Fibroblast of the aortic adventitia (primary cell): ENCODE results near the gene MLH1. TPM values are rescaled to one million over a fixed set of nuclear protein-coding genes. Genes with fewer than 3 reads are reported as not detected.
"Not testable (repeated sequence)": the region's sequence is repeated elsewhere in the genome, so short reads cannot be mapped to it uniquely, and the experiment has no call there.

ENCODE experiments used
- DNase-seq: peaks from one replicate; pipeline ENCODE4 v3.0.0-alpha.2; 2010; ENCODE audit warnings: low read depth
- H3K4me3 ChIP-seq: 2 replicates; pipeline ENCODE4 v1.5.1; 2011; ENCODE audit warnings: low read depth, mild to moderate bottlenecking, control low read depth, low read length, moderate library complexity
- total RNA-seq: library from RNA; depleted of rRNA; stranded (reverse); fragments of >200 nt; gene quantifications from 2 replicates; pipeline ENCODE4 v1.2.3, GENCODE V29; 2012; ENCODE audit warnings: low replicate concordance
- TF ChIP-seq, protein P1 (sequence below): IDR thresholded peaks from 2 replicates; pipeline ENCODE4 v1.5.1; 2011; ENCODE audit warnings: mild to moderate bottlenecking, low read length, control low read depth, inconsistent platforms; ENCODE audit not compliant: insufficient read depth

The MLH1 gene
- total RNA-seq, 1 donor = 56.5 TPM

DNA sequence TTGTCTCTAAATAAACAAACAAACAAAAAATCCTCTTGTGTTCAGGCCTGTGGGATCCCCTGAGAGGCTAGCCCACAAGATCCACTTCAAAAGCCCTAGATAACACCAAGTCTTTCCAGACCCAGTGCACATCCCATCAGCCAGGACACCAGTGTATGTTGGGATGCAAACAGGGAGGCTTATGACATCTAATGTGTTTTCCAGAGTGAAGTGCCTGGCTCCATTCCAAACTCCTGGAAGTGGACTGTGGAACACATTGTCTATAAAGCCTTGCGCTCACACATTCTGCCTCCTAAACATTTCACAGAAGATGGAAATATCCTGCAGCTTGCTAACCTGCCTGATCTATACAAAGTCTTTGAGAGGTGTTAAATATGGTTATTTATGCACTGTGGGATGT, 57.0 kb downstream of the MLH1 start:
- TF ChIP-seq, protein P1, sequence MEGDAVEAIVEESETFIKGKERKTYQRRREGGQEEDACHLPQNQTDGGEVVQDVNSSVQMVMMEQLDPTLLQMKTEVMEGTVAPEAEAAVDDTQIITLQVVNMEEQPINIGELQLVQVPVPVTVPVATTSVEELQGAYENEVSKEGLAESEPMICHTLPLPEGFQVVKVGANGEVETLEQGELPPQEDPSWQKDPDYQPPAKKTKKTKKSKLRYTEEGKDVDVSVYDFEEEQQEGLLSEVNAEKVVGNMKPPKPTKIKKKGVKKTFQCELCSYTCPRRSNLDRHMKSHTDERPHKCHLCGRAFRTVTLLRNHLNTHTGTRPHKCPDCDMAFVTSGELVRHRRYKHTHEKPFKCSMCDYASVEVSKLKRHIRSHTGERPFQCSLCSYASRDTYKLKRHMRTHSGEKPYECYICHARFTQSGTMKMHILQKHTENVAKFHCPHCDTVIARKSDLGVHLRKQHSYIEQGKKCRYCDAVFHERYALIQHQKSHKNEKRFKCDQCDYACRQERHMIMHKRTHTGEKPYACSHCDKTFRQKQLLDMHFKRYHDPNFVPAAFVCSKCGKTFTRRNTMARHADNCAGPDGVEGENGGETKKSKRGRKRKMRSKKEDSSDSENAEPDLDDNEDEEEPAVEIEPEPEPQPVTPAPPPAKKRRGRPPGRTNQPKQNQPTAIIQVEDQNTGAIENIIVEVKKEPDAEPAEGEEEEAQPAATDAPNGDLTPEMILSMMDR = no peak
- no peak for DNase-seq
- H3K4me3 ChIP-seq = no peak overlapping the region

- TF ChIP-seq, protein P1 = no peak
Measured at GRCh38 chr3:37052860-37053259, 59.5 kb downstream of the MLH1 start.

DNA sequence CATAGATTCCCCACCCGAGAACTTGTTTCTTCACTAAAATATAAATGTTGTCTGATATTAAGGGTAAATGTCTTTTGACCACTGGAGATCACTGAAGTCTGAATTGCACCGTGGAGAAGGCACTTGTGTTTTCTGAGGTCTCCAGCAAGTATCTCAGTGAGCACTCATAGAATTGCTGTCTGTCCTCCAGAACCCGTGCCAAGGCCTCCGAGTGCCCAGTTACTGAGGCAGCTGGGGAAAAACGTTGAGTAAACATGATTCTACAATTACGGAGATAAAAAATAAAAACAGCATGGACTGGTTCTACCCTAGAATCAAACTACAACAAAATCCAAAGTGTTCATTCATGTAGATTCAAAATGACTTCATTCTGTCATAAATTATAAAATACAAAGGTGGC, 60.0 kb downstream of the MLH1 start:
- H3K4me3 ChIP-seq = no peak overlapping the region

More at GRCh38 chr3:37052860-37053259, 59.5 kb downstream of the MLH1 start:
- no peak overlapping the region for H3K4me3 ChIP-seq
- no peak for DNase-seq

DNA sequence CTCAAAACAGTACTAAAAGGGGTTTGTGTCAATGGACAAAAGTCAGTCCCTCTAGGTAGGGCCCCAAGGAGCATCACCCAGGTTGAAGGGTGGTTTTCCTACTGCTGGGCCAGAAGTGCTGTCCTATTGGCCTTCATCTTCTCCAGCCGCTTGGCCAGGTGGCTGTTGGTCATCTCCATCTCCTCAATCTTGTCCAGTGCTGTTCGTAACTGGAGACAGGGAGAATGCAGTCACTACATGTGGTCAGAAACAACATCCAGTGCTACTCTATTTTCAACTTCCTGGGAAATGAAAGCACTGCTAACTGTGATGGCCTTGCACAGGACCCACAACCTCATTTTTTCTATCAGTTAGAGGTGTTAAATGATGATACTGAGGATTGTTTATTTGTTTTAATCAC, 60.4 kb downstream of the MLH1 start:
- DNase-seq = no peak
- TF ChIP-seq, protein P1 = no peak
- no peak overlapping the region for H3K4me3 ChIP-seq

More for the DNA sequence above, 60.0 kb downstream of the MLH1 start:
- TF ChIP-seq, protein P1 = no peak
- no peak for DNase-seq

DNA sequence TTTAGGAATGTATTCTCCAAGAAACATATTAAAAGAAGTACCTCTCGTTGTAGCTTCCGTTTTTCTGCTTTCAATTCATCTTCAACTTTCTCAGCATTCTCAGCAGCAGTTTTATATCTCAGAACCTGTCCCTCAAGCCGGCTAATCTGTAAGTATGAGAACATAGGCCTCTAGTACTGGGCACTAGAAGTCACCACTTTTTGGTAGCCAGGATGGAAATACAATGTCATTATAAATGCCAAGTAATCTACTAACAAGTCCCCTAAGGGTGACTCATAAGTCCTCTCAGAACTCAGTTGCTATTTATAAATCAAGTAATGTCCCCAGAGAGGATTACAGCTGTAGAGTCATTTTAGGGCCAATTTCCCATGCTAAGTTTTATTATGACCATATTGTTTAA, 61.1 kb downstream of the MLH1 start:
- TF ChIP-seq, protein P1 = no peak
- peak; percentile 84 for DNase-seq
- H3K4me3 ChIP-seq = no peak overlapping the region

DNA sequence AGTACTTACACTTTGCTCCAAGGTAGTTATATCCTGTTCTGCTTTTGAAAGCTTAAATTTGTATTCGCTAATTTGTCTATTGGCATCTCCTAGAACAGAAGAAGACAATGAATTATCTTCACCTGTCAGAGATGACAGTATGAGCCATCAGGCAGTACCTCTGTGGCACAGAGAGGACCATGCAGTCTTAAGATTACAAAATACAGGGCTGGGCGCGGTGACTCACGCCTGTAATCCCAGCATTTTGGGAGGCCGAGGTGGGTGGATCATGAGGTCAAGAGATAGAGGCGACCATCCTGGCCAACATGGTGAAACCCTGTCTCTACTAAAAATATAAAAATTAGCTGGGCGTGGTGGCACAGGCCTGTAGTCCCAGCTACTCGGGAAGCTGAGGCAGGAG, 61.8 kb downstream of the MLH1 start:
- H3K4me3 ChIP-seq, DNase-seq: not testable (repeated sequence)

DNA sequence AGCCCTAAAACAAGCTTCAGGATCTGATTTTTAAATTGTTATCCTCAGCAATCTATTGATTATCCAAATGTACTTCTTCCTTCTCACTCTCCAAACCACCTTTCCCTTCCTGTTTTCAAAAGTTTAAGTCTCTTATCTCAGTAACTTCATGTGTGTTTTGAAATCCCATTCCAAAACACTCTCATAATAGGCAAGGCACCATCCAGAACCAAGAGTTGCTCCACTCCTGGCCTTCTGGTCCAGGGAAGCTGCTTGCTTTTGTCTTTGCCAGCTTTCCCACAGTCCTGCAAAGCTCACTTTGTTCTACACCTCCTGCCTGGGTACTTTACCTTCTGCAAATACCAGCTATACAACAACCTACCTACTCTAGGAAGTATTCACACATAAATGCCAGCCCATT, 63.5 kb downstream of the MLH1 start:
- peak; percentile 57 for DNase-seq
- TF ChIP-seq, protein P1 = no peak
- H3K4me3 ChIP-seq = no peak overlapping the region
